ENCODE results near the gene CD80. TPM values are rescaled to one million over a fixed set of nuclear protein-coding genes. Genes with fewer than 3 reads are reported as not detected.

Gene CD80
- total RNA-seq, 1 experiment from 2014 or later, result not detected

Other genes with a start within 250 kb of the CD80 start
- 41.5 and 91.3 TPM in 2 replicates for gene TMEM39A, start 96.0 kb downstream of the CD80 start, total RNA-seq (2014; rRNA removed; shearing (Covaris generic); ENCODE audit: low replicate concordance)
- 2.1 and 16.1 TPM in 2 replicates for gene POGLUT1, start 90.7 kb downstream of the CD80 start, total RNA-seq (2014; rRNA removed; shearing (Covaris generic); ENCODE audit: low replicate concordance)
- gene TIMMDC1, start 61.1 kb downstream of the CD80 start, total RNA-seq (2014; rRNA removed; shearing (Covaris generic); ENCODE audit: low replicate concordance), result 22.9 and 55.5 TPM in 2 replicates
- gene ADPRH, start 19.9 kb upstream of the CD80 start, total RNA-seq (2014; rRNA removed; shearing (Covaris generic); ENCODE audit: low replicate concordance), result 1.7 and 2.2 TPM in 2 replicates
- 10.6 and 17.7 TPM in 2 replicates for gene PLA1A, start 38.3 kb upstream of the CD80 start, total RNA-seq (2014; rRNA removed; shearing (Covaris generic); ENCODE audit: low replicate concordance)
- not detected in 2 replicates for gene POPDC2, start 101.0 kb upstream of the CD80 start, total RNA-seq (2014; rRNA removed; shearing (Covaris generic); ENCODE audit: low replicate concordance)
- 8.6 and 22.3 TPM in 2 replicates for gene COX17, start 117.8 kb upstream of the CD80 start, total RNA-seq (2014; rRNA removed; shearing (Covaris generic); ENCODE audit: low replicate concordance)
- gene CFAP91, start 143.4 kb upstream of the CD80 start, total RNA-seq (2014; rRNA removed; shearing (Covaris generic); ENCODE audit: low replicate concordance), result 0.17 and 4.5 TPM in 2 replicates
- not detected in 2 replicates for gene NR1I2, start 222.5 kb upstream of the CD80 start, total RNA-seq (2014; rRNA removed; shearing (Covaris generic); ENCODE audit: low replicate concordance)